ENCODE measurements around the gene KDM3A. TPM values are rescaled to one million over a fixed set of nuclear protein-coding genes. Genes with fewer than 3 reads are reported as not detected.

KDM3A gene
- total RNA-seq, 4 donors from 2014 or later, result 45.7 to 57.7 (median 51.5) TPM

DNA sequence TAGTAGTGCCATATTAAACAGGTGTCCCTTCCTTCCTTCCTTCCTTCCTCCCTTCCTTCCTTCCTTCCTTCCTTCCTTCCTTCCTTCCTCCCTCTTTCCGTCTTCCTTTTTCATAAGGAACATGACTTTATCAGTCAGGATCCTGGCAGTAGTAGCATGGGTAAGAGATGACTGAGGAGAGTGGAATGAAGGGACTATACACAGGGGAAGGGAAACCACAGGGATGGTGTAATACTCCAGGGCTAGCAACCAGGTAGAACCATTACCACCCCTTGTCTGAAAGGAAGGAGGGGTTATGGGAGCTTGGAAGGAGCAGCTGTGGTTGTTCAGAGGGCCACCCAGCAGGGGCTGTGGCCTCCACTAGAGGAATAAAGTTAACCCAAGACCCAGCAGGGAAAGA lies 23.2 kb upstream of the KDM3A start:
- TF ChIP-seq CTCF (IDR thresholded peaks at IDR 0.05; ENCODE audit: low read depth), result no peak

DNA sequence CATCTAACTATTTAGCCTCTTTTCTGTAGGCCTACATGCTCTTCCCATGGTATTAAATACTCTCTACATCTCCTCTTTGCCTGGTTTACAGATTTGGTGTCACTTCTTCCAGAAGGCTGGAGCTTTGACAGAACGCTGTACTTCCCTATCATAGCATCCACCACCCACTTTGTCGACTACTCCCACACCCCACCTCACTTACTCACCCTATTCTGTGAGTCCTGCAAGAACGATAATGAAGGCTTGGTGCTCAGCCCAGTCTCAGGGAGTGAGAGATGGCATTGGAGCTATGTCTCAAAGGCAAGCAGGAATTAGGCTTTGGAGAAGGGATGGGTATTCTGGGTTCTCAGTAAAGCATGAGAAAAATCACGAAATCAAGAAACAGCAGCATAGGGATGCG lies 20.3 kb upstream of the KDM3A start:
- no peak for TF ChIP-seq CTCF (IDR thresholded peaks at IDR 0.05; ENCODE audit: low read depth)

DNA sequence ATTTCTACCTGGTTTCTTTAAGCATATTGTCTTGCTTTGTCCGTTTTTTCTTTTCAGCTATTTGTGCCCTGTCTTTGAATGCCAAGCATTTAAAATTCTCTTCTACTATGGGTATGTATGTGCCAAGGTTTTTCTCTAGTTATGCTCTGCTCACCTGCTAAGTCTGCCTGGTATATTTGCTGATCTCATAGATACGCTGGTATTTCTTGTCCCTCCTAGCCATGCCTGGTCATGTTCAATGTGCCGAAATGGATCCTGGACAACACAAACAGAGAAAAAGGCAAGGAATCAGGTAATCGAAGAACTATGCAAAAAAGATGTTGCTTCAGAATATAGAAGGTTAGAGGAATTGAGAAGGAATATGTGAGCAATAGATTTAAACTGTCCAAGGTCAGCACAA lies 14.9 kb upstream of the KDM3A start:
- no peak for TF ChIP-seq CTCF (IDR thresholded peaks at IDR 0.05; ENCODE audit: low read depth)

GRCh38 chr2:86429335-86429734 lies 11.8 kb upstream of the KDM3A start:
- TF ChIP-seq CTCF (IDR thresholded peaks at IDR 0.05; ENCODE audit: low read depth), result no peak

- TF ChIP-seq CTCF (IDR thresholded peaks at IDR 0.05; ENCODE audit: low read depth), result no peak
These were observed 10.8 kb upstream of the KDM3A start for GRCh38 chr2:86430368-86430767.

DNA sequence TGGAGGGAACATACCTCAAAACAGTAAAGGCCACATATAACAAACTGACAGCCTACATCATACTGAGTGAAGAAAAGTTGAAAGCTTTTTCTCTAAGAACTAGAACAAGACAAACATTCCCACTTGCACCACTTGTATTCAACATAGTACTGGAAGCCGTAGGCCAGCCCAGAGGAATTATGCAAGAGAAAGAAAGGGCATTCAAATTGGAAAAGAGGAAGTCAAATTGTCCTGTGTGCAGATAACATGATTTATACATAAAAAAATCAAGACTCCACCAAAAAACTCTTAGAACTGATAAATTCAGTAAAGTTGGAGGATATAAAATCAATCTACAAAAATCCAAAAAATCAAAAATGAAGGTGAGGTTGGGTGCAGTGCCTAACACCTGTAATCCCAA lies 8.0 kb upstream of the KDM3A start:
- TF ChIP-seq CTCF (IDR thresholded peaks at IDR 0.05; ENCODE audit: low read depth), result no peak

- TF ChIP-seq CTCF (IDR thresholded peaks at IDR 0.05; ENCODE audit: low read depth), result no peak
These were observed 6.9 kb upstream of the KDM3A start for GRCh38 chr2:86434290-86434689.

Measured in subcutaneous adipose tissue (tissue), 4 donors.